Body of pancreas (tissue), 4 donors: ENCODE results near the gene RCOR2. TPM values are rescaled to one million over a fixed set of nuclear protein-coding genes. Genes with fewer than 3 reads are reported as not detected.

Experiments
- ATAC-seq: fragments of 150-250 bp; one replicate; pipeline ENCODE4 v1.9.1; 2016
- DNase-seq, 4 donors: peaks; one replicate each; pipeline ENCODE4 v3.0.0-alpha.2; 2019
- H3K27ac ChIP-seq, 4 donors: fragments of 200-600 bp; sonication (generic); 1 replicate in 3 of 4; 2 replicates in 1 of 4; pipeline versions ENCODE4 v1.5.1 to v1.6.1; 2016 to 2019; ENCODE audit warnings: mild to moderate bottlenecking in 1 of 4, mixed read lengths in 1 of 4, moderate library complexity in 1 of 4
- H3K27me3 ChIP-seq, 2 donors: fragments of 200-600 bp; sonication (generic); one replicate each; pipeline ENCODE4 v1.6.0; 2016; ENCODE audit warnings: mild to moderate bottlenecking in 1 of 2
- H3K36me3 ChIP-seq, 2 donors: fragments of 200-600 bp; sonication (generic); replicated peaks in 1 of 2; 2 replicates each; pipeline ENCODE4 v1.5.1; 2016; ENCODE audit warnings: low read depth in 2 of 2; ENCODE audit not compliant: insufficient read depth in 1 of 2
- H3K4me1 ChIP-seq: fragments of 200-600 bp; sonication (generic); one replicate; pipeline ENCODE4 v1.6.0; 2016
- H3K4me3 ChIP-seq, 2 donors: fragments of 200-600 bp; sonication (generic); 1 replicate in 1 of 2; 2 replicates in 1 of 2; pipeline ENCODE4 v1.5.1; 2016 to 2019
- H3K9me3 ChIP-seq, 3 donors: fragments of 200-600 bp; sonication (generic); 1 replicate in 2 of 3; 2 replicates in 1 of 3; pipeline ENCODE4 v1.5.1; 2016
- POLR2A ChIP-seq, 3 donors: fragments of 450-650 bp; IDR thresholded peaks; one replicate each; pipeline ENCODE4 v1.6.1; 2016; ENCODE audit warnings: antibody characterized with exemption in 3 of 3, mild to moderate bottlenecking in 2 of 3
- WGBS, 2 donors: methylation state at CpG; one replicate each; pipeline ENCODE4 v1.1.5; 2017; 5-methylcytosine and 5-hydroxymethylcytosine counted together
- intact Hi-C: fragments of 100-400 bp; cut with DNase I; formaldehyde crosslinking; loops from one replicate; pipeline ENCODE4 v1.15.1; 2023
- total RNA-seq, 2 donors: library from RNA; depleted of rRNA; stranded (reverse); fragments of >200 nt; gene quantifications; one replicate each; pipeline ENCODE4 v1.1.0, GENCODE V29; 2016
- TF ChIP-seq, protein P1 (sequence below), 7 experiments: fragments of 450-650 bp in 4 of 7; fragments of 200-600 bp in 3 of 7; sonication (generic) in 3 of 7; IDR thresholded peaks; one replicate each; pipeline ENCODE4 v1.5.1; 2016 to 2019; ENCODE audit warnings: antibody characterized with exemption in 7 of 7

Gene RCOR2
- total RNA-seq, 2 donors from 2014 or later = 0.26 to 0.33 TPM

DNA sequence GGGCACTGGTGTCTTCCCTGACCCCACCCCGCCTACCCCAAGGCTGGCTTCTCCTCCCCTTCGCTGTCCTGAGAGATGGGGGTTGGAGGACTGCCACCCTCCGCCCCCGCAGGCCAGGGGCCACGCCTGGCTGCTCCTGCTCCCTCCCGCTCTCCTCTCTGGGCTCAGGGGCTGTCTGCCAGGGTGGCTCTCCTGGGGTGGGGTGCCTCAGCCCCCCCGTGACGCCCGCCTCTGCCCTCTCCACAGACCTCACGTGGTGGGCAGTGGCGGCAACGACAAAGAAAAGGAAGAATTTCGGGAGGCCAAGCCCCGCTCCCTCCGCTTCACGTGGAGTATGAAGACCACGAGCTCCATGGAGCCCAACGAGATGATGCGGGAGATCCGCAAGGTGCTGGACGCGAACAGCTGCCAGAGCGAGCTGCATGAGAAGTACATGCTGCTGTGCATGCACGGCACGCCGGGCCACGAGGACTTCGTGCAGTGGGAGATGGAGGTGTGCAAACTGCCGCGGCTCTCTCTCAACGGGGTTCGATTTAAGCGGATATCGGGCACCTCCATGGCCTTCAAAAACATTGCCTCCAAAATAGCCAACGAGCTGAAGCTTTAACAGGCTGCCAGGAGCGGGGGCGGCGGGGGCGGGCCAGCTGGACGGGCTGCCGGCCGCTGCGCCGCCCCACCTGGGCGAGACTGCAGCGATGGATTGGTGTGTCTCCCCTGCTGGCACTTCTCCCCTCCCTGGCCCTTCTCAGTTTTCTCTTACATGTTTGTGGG, 8.1 kb downstream of the RCOR2 start:
- TF ChIP-seq, protein P1, sequence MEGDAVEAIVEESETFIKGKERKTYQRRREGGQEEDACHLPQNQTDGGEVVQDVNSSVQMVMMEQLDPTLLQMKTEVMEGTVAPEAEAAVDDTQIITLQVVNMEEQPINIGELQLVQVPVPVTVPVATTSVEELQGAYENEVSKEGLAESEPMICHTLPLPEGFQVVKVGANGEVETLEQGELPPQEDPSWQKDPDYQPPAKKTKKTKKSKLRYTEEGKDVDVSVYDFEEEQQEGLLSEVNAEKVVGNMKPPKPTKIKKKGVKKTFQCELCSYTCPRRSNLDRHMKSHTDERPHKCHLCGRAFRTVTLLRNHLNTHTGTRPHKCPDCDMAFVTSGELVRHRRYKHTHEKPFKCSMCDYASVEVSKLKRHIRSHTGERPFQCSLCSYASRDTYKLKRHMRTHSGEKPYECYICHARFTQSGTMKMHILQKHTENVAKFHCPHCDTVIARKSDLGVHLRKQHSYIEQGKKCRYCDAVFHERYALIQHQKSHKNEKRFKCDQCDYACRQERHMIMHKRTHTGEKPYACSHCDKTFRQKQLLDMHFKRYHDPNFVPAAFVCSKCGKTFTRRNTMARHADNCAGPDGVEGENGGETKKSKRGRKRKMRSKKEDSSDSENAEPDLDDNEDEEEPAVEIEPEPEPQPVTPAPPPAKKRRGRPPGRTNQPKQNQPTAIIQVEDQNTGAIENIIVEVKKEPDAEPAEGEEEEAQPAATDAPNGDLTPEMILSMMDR (IDR thresholded peaks at IDR 0.05) = no peak
- TF ChIP-seq POLR2A (IDR thresholded peaks at IDR 0.05) = no peak
- Histone ChIP-seq H3K27ac (no peak overlapping the region), H3K4me1 (no peaks in the 10 kb centered on the region), H3K9me3 (no peaks in the 10 kb centered on the region), H3K36me3 (peaks cover 4 to 28% of the 10 kb centered on the region in 2 donors), H3K4me3 (no peak overlapping the region), H3K27me3 (no peaks in the 10 kb centered on the region)
- no peak for DNase-seq
- intact Hi-C loops = no loop called here
- no peak for ATAC-seq
- WGBS, 2 donors = 89 to 91% methylated on average over 37 of the region's 46 CpGs

DNA sequence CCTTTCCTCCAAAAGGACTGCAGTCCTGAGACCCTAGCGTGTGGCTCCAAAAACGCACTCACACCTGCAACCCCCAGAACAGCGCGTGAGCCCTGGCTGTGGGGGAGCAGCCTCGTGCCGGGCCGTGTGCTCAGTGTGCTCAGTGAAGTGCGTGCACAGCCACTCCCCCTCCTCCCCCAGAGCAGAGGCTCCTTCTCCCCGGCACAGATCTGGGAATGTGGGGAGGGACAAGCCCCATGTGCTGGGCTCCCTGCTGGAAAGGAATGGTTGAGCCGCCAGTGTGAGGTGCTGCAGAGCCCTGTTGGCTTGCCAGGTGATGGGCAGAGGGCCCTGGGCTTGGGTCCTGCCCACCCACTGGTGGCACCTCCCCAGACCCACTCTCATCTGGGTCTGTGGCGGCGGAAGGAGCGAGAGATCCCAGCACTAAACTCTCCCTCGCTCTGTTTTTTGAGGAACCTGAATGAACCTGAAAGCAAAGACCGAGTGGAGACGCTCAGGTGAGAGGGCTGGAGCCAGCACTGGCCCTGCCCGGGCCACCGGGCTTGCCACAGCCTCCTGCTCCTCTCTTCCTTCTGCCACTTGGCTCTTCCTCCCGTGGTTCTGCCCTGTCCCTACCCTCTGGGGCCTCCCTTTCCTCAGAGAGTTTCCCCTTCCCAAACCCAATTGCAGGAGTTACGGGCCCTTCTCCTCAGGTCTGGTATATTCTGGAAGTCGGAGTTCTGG, 9.0 kb downstream of the RCOR2 start:
- H3K27ac ChIP-seq = no peak overlapping the region
- DNase-seq (no peak), ATAC-seq (no peak)
- 88 to 95% methylated on average over 13 to 21 of the region's 21 CpGs for WGBS, 2 donors
- peaks cover 11 to 37% of the 10 kb centered on the region in 2 donors for H3K36me3 ChIP-seq
- no peak overlapping the region for H3K4me3 ChIP-seq
- H3K9me3 ChIP-seq = no peaks in the 10 kb centered on the region
- intact Hi-C loops = no loop called here
- H3K27me3 ChIP-seq = no peaks in the 10 kb centered on the region
- TF ChIP-seq POLR2A (IDR thresholded peaks at IDR 0.05) = no peak
- TF ChIP-seq, protein P1 (IDR thresholded peaks at IDR 0.05) = no peak
- H3K4me1 ChIP-seq = no peaks in the 10 kb centered on the region

DNA sequence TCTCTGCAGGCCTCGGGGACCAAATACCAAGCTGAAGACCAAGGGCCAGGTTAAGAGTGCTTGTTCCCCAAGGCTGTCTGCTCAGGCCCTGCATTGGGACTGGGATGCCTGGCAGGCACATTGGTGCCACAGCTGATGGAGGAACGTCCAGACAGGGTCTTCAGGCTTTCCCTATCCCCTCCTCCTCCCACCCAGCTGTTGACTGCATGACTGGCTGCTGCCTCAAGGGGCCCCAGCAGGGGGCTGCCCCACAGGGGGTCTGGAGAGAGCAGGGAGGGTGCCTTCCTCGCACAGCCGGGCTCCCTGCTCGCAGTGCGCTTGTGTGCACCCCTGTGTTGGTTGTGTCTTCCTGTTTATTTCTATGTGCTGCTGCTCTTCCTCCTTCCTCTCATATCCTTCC, 9.9 kb downstream of the RCOR2 start:
- DNase-seq (no peak), ATAC-seq (no peak)
- H3K4me3 ChIP-seq = no peak overlapping the region
- no peaks in the 10 kb centered on the region for H3K27me3 ChIP-seq
- no peaks in the 10 kb centered on the region for H3K9me3 ChIP-seq
- no peak overlapping the region for H3K27ac ChIP-seq
- 83 to 84% methylated on average over 5 to 6 of the region's 6 CpGs for WGBS, 2 donors
- peaks cover 20 to 46% of the 10 kb centered on the region in 2 donors for H3K36me3 ChIP-seq
- H3K4me1 ChIP-seq = no peaks in the 10 kb centered on the region
- intact Hi-C loops = no loop called here
- no peak for TF ChIP-seq POLR2A (IDR thresholded peaks at IDR 0.05)
- TF ChIP-seq, protein P1 (IDR thresholded peaks at IDR 0.05) = no peak

DNA sequence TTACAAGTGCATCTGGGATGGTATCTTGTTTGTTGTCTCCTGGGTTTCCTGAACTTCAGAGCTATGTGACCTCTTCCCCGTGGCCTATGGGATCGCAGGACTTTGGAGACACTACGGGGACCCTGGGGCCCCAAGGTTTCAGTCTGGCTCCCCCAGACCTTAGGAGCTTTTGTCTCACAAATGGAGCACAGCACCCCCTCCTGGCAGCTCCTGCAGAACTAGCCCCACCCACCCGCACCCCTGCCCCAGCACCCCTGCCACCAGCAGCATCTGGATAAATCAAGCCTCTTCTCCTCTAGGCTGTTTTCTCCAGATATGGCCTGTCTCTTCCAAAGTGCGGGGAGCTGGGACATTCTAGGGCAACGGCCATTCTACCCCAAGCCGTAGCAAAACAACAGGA, 10.4 kb downstream of the RCOR2 start:
- H3K4me1 ChIP-seq = no peaks in the 10 kb centered on the region
- WGBS, 2 donors = 82 to 94% methylated on average over 6 to 7 of the region's 7 CpGs
- no peak overlapping the region for H3K27ac ChIP-seq
- intact Hi-C loops = no loop called here
- no peak for ATAC-seq
- peaks cover 22 to 47% of the 10 kb centered on the region in 2 donors for H3K36me3 ChIP-seq
- no peaks in the 10 kb centered on the region for H3K27me3 ChIP-seq
- TF ChIP-seq, protein P1 (IDR thresholded peaks at IDR 0.05) = peak in 5 of 7 experiments; percentile 5 to 25 (median 6)
- no peak for TF ChIP-seq POLR2A (IDR thresholded peaks at IDR 0.05)
- no peaks in the 10 kb centered on the region for H3K9me3 ChIP-seq
- no peak overlapping the region for H3K4me3 ChIP-seq
- peak in 1 of 4 donors; percentile 50 for DNase-seq
